ENCODE measurements around the gene USP8. TPM values are rescaled to one million over a fixed set of nuclear protein-coding genes. Genes with fewer than 3 reads are reported as not detected.
"Not testable (repeated sequence)": the region's sequence is repeated elsewhere in the genome, so short reads cannot be mapped to it uniquely, and the experiment has no call there.

Gene USP8
- total RNA-seq, 3 donors from 2014 or later (not counting 1 experiment from before 2014, with no cell fraction given) = 81.0 to 87.7 (median 81.4) TPM

GRCh38 chr15:50496692-50497091 is 72.5 kb downstream of the USP8 start:
- H3K9me3 ChIP-seq (ENCODE audit: control insufficient read depth, insufficient read depth, low read length) = no peaks in the 10 kb centered on the region
- DNase-seq (no peak), ATAC-seq (no peak)
- TF ChIP-seq CTCF (IDR thresholded peaks at IDR 0.05) = no peak
- no peaks in the 10 kb centered on the region for H3K4me1 Mint-ChIP-seq
- H3K36me3 Mint-ChIP-seq = peaks cover 8% of the 10 kb centered on the region
- H3K27me3 ChIP-seq (ENCODE audit: control insufficient read depth, insufficient read depth, low read length) = no peaks in the 10 kb centered on the region
- no peak overlapping the region for H3K27ac ChIP-seq (ENCODE audit: low read length)
- H3K4me1 ChIP-seq (ENCODE audit: control insufficient read depth, insufficient read depth, low read length) = no peaks in the 10 kb centered on the region
- intact Hi-C loops (cut with micrococcal nuclease) = no loop called here
- no peak overlapping the region for H3K4me3 ChIP-seq (ENCODE audit: low read length)
- H3K27ac Mint-ChIP-seq = no peak overlapping the region
- no peaks in the 10 kb centered on the region for H3K27me3 Mint-ChIP-seq (ENCODE audit: low read depth in 2 of 2)
- no peaks in the 10 kb centered on the region for H3K9me3 Mint-ChIP-seq
- no peak overlapping the region for H3K4me3 Mint-ChIP-seq
- 98% methylated on average over 2 of the region's 2 CpGs for WGBS (ENCODE audit: insufficient coverage)
- peaks cover 88% of the 10 kb centered on the region for H3K36me3 ChIP-seq (ENCODE audit: control insufficient read depth, insufficient read depth, low read length)

GRCh38 chr15:50500352-50500751 is 76.1 kb downstream of the USP8 start:
- no peaks in the 10 kb centered on the region for H3K4me1 ChIP-seq (ENCODE audit: control insufficient read depth, insufficient read depth, low read length)
- no peak overlapping the region for H3K27ac ChIP-seq (ENCODE audit: low read length)
- DNase-seq (no peak), ATAC-seq (no peak)
- 38% methylated on average over 3 of the region's 3 CpGs for WGBS (ENCODE audit: insufficient coverage)
- intact Hi-C loops (cut with micrococcal nuclease) = no loop called here
- Mint-ChIP-seq H3K27ac (no peak overlapping the region), H3K4me3 (no peak overlapping the region), H3K27me3 (ENCODE audit: low read depth in 2 of 2) (no peaks in the 10 kb centered on the region), H3K9me3 (no peaks in the 10 kb centered on the region), H3K36me3 (peaks cover 8% of the 10 kb centered on the region), H3K4me1 (peaks cover 6 to 12% of the 10 kb centered on the region in 2 donors)
- H3K27me3 ChIP-seq (ENCODE audit: control insufficient read depth, insufficient read depth, low read length) = no peaks in the 10 kb centered on the region
- no peak overlapping the region for H3K4me3 ChIP-seq (ENCODE audit: low read length)
- no peaks in the 10 kb centered on the region for H3K9me3 ChIP-seq (ENCODE audit: control insufficient read depth, insufficient read depth, low read length)
- no peak for TF ChIP-seq CTCF (IDR thresholded peaks at IDR 0.05)
- H3K36me3 ChIP-seq (ENCODE audit: control insufficient read depth, insufficient read depth, low read length) = peaks cover 67% of the 10 kb centered on the region

- Mint-ChIP-seq H3K4me1 (peaks cover 6 to 12% of the 10 kb centered on the region in 2 donors), H3K27ac (no peak overlapping the region), H3K27me3 (ENCODE audit: low read depth in 2 of 2) (no peaks in the 10 kb centered on the region), H3K36me3 (peaks cover 8% of the 10 kb centered on the region), H3K9me3 (no peaks in the 10 kb centered on the region), H3K4me3 (no peak overlapping the region)
- TF ChIP-seq CTCF (IDR thresholded peaks at IDR 0.05) = no peak
- peaks cover 54% of the 10 kb centered on the region for H3K36me3 ChIP-seq (ENCODE audit: control insufficient read depth, insufficient read depth, low read length)
- H3K4me1 ChIP-seq (ENCODE audit: control insufficient read depth, insufficient read depth, low read length) = no peaks in the 10 kb centered on the region
- WGBS (ENCODE audit: insufficient coverage) = 98% methylated on average over 4 of the region's 4 CpGs
- no peak for DNase-seq
- intact Hi-C loops (cut with micrococcal nuclease) = no loop called here
- no peaks in the 10 kb centered on the region for H3K9me3 ChIP-seq (ENCODE audit: control insufficient read depth, insufficient read depth, low read length)
- H3K4me3 ChIP-seq (ENCODE audit: low read length) = no peak overlapping the region
- H3K27me3 ChIP-seq (ENCODE audit: control insufficient read depth, insufficient read depth, low read length) = no peaks in the 10 kb centered on the region
- H3K27ac ChIP-seq (ENCODE audit: low read length) = no peak overlapping the region
- ATAC-seq = no peak
These were observed 77.6 kb downstream of the USP8 start for GRCh38 chr15:50501815-50502214.

- H3K27me3 Mint-ChIP-seq (ENCODE audit: low read depth in 2 of 2) = no peaks in the 10 kb centered on the region
- Histone ChIP-seq H3K27ac (ENCODE audit: low read length) (no peak overlapping the region), H3K4me3 (ENCODE audit: low read length) (no peak overlapping the region), H3K27me3 (ENCODE audit: control insufficient read depth, insufficient read depth, low read length) (no peaks in the 10 kb centered on the region), H3K9me3 (ENCODE audit: control insufficient read depth, insufficient read depth, low read length) (no peaks in the 10 kb centered on the region), H3K36me3 (ENCODE audit: control insufficient read depth, insufficient read depth, low read length) (peaks cover 42% of the 10 kb centered on the region), H3K4me1 (ENCODE audit: control insufficient read depth, insufficient read depth, low read length) (no peaks in the 10 kb centered on the region)
- H3K36me3 Mint-ChIP-seq = peaks cover 8% of the 10 kb centered on the region
- no peak overlapping the region for H3K4me3 Mint-ChIP-seq
- H3K27ac Mint-ChIP-seq = peak overlapping the region in 1 of 2 donors; percentile 66
- no peak for TF ChIP-seq CTCF (IDR thresholded peaks at IDR 0.05)
- DNase-seq = no peak
- intact Hi-C loops (cut with micrococcal nuclease) = no loop called here
- peak in 1 of 3 donors; percentile 32 for ATAC-seq
- 67% methylated on average over 7 of the region's 7 CpGs for WGBS (ENCODE audit: insufficient coverage)
- H3K4me1 Mint-ChIP-seq = peaks cover 6 to 12% of the 10 kb centered on the region in 2 donors
- H3K9me3 Mint-ChIP-seq = no peaks in the 10 kb centered on the region
These were observed 78.9 kb downstream of the USP8 start for GRCh38 chr15:50503144-50503543.

- H3K4me1 Mint-ChIP-seq = peaks cover 6 to 12% of the 10 kb centered on the region in 2 donors
- intact Hi-C loops (cut with micrococcal nuclease); H3K4me3 Mint-ChIP-seq; ATAC-seq; H3K9me3 ChIP-seq (ENCODE audit: control insufficient read depth, insufficient read depth, low read length); DNase-seq; H3K27me3 Mint-ChIP-seq (ENCODE audit: low read depth in 2 of 2); H3K27ac ChIP-seq (ENCODE audit: low read length); H3K4me1 ChIP-seq (ENCODE audit: control insufficient read depth, insufficient read depth, low read length); H3K36me3 Mint-ChIP-seq; H3K27me3 ChIP-seq (ENCODE audit: control insufficient read depth, insufficient read depth, low read length); H3K9me3 Mint-ChIP-seq; H3K4me3 ChIP-seq (ENCODE audit: low read length): not testable (repeated sequence)
- peaks cover 18% of the 10 kb centered on the region for H3K36me3 ChIP-seq (ENCODE audit: control insufficient read depth, insufficient read depth, low read length)
- H3K27ac Mint-ChIP-seq = peak overlapping the region in 1 of 2 donors; percentile 8
- WGBS (ENCODE audit: insufficient coverage) = 90% methylated on average over 2 of the region's 2 CpGs
These were observed 81.5 kb downstream of the USP8 start for GRCh38 chr15:50505656-50506055.
